Measurements from ENCODE around the gene C17orf107.

C17orf107 gene

DNA sequence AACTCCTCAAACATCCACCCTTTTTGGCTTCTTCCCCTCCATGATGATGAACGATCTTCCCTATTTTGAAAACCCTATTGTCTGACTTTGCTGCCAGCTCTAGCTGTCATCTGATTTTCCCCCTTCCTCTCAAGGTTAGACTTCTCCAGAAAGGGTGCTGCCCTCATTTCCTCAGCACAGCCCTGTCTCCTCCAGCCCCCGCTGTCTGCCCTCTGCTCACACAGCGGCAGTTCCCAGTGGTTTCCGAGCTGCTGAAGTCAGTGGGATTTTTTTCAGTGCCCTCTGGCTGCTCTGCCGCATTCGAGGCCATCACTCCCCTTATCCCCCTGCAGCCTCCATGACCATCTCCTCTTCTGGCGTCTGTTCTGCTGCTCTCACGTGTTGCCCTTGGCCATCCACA, 26.6 kb upstream of the C17orf107 start:
- no peak for DNase-seq (ENCODE audit: low read depth in 2 of 2)

DNA sequence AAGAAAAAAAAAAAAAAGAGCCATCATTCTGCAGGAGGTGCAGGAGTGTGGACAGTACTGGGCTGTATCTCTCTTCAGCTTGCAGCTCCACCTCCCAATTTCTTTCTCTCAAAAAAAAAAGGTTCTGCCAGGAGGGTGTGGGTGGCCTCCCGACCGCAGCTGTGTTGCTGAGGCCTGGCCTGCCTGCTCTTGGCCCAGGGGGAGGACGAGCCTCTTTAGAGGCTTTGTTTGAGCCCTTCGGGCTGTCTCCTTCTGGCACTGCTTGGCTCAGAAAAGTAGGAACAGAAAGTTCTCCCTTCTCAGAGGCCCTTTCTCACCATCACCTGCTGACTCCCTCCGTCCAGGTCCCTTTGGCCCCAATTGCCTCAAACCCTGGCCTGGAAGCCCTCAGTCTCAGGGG, 22.2 kb upstream of the C17orf107 start:
- no peak for DNase-seq (ENCODE audit: low read depth in 2 of 2)

DNA sequence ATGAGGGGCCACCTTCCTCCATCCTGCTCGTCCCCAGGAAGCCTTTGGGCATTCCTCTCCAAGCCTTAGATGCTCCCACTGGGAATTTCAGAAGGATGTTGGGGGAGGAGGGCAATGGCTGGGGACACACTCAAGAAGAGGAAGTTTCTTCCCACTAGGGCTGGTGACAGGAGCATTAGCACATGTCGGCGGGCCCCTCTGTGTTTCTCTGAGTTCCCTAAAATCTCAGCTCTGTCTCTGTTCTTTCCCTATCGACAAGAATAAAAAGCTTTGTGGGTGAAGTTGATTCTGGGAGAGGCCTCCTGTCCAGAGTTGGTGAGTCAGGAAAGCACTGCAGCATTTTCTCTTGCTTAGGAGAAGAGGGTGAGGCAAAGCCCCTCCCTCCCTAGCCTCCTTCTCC, 19.7 kb upstream of the C17orf107 start:
- no peak for DNase-seq (ENCODE audit: low read depth in 2 of 2)

DNA sequence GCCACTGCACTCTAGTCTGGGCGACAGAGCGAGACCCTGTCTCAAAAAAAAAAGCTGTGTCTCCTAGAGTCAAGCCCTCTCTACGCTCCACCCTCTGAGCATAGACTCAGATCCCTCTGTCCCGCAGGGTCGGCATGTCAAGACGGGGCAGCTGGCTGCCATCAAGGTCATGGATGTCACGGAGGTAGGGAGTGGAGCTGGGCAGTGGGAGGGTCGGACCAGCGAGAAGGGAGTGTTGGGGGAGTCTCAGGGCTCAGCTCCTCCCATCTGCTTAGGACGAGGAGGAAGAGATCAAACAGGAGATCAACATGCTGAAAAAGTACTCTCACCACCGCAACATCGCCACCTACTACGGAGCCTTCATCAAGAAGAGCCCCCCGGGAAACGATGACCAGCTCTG, 18.5 kb upstream of the C17orf107 start:
- DNase-seq (ENCODE audit: low read depth in 2 of 2) = no peak

DNA sequence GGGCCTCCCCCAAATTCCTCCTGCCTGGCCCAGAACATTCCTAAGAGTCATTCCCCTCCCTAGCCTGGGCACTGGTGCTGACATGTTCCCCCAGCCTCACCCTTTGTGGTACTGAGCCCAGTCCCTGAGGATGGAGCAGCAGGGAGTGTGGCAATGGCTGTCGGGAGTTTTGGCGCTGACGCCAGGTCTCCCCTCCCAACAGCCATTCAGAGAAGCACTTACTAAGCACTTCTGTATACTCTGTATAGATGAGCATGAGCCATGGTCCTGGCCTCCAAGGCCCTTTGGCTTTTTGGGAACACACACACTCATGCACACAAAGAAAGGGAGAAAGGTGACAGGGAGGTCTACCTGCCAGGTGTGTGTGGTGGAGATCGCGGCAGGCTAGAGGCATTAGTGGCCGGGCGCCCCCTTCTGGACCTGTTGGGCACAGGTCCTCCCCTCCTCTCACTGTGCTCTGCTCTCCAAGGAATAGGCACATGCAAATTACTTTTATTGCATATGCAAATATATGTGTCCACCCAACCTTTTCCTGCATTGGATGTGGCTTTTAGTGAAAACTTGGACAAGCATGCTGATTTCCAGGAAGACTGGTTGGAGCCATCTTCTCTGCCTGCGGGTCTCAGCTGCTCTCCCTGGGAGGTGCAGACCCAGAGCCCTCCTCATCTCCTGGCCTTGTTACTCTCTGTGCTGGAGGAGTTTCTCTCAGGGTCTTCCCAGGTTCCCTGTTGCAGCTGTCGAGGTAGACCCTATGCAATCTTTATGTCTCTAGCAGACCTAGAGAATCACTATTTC, 17.4 kb upstream of the C17orf107 start:
- peak; percentile 30 to 52 for DNase-seq (ENCODE audit: low read depth in 2 of 2)

DNA sequence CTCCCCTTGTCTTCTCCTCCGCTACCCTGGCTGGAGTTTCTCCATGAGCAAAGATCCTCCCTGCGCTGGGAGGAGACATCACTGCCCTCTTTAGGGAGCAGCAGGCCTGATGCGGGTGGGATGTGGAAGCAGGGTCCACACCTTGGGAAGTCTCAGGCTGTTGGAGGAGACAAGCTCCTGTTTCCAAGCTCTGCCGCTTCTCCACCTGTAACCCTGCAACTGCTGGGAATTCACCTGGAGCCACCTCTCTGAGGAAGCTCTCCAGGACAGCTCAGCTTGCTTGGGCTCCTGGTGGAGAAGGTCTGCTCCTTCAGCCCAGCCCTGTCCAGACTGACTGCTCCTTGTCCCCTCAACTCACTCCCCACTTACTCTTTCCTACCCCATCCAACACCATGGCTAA, 14.8 kb upstream of the C17orf107 start:
- DNase-seq (ENCODE audit: low read depth in 2 of 2) = no peak

DNA sequence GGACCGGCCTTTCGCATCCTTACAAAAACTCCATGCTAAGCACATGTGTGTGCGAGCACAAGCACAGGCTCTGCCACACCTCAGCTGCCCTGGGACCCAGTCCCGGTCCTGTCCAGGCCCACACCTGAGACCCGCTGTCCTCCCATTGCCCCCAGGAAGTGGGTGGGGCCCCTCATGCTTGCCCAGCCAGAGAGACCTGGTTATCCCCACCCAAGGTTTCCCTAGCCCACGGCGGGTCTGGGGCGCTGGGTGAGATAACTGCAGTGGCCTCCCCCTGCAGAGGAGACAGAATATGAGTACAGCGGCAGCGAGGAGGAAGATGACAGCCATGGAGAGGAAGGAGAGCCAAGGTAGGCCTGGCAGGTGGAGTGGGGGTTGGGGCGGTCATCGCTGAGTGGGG, 12.5 kb upstream of the C17orf107 start:
- DNase-seq (ENCODE audit: low read depth in 2 of 2) = no peak

DNA sequence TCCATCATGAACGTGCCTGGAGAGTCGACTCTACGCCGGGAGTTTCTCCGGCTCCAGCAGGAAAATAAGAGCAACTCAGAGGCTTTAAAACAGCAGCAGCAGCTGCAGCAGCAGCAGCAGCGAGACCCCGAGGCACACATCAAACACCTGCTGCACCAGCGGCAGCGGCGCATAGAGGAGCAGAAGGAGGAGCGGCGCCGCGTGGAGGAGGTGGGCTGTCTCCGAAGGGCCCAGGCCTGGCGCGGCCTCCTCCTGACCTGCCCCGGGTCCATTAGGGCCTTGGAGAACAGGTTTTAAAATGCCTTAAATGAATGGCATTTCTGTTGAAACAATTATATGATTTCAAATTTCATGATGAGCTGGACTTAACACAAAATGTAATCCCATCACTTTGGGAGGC, 11.8 kb upstream of the C17orf107 start:
- no peak for DNase-seq (ENCODE audit: low read depth in 2 of 2)

DNA sequence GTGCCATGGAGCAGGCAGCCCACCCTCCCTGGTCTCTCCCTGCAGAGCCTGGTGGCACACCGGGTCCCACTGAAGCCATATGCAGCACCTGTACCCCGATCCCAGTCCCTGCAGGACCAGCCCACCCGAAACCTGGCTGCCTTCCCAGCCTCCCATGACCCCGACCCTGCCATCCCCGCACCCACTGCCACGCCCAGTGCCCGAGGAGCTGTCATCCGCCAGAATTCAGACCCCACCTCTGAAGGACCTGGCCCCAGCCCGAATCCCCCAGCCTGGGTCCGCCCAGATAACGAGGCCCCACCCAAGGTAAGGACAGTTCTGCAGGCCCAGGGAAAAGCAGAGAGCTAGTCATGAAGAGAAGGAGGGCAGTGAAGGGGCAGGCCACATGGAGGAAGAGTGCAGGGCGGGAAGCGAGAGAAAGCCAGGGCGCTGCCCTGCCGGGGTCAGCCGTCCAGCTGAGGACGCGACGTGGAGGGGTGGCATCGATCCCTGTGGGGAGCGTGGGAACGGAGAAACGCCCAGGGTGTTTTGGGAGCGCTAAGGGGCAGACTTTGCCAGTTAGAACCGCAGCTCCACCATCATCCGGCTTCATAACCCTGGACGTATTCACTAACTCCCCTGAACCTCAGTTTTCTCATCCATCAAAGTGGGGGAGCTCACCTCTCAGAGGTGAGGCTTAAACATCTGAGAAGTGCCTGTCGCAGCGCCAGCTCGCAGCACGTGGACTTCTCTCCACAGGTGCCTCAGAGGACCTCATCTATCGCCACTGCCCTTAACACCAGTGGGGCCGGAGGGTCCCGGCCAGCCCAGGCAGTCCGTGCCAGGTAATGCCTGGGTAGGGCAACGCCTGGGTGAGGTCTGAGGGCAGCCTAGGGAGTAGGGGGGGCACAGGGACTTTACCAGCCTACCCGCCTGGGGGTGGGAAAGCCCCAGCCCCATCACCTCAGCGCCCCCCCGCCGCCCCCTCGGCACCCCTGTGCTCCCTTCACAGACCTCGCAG, 7.6 kb upstream of the C17orf107 start:
- DNase-seq (ENCODE audit: low read depth in 2 of 2) = no peak

DNA sequence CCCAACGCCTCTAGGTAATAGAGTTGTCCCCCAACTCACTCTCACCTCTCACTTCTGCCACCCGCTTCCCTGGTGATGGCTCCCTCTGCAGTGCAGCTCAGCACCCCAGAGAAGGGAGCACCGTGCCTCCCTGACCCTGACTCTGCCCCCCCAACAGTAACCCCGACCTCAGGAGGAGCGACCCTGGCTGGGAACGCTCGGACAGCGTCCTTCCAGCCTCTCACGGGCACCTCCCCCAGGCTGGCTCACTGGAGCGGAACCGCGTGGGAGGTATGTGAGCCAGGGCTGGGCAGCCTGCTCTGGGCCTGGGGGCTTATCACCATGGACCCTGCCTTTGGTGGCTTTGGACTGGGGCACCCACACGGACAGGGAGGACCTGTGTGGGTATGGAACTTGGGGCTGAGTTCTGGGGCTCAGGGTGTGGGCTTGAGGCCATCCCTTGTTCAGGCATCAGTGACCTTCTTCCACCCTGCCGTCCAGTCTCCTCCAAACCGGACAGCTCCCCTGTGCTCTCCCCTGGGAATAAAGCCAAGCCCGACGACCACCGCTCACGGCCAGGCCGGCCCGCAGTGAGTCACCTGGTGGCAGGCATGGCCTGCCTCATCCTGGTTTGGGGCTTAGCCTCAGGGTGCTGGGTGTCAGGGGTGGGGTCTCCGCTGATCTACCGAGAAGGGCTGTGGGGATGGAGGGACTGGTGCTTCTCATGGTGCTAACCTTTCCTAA, 6.7 kb upstream of the C17orf107 start:
- DNase-seq (ENCODE audit: low read depth in 2 of 2) = no peak

DNA sequence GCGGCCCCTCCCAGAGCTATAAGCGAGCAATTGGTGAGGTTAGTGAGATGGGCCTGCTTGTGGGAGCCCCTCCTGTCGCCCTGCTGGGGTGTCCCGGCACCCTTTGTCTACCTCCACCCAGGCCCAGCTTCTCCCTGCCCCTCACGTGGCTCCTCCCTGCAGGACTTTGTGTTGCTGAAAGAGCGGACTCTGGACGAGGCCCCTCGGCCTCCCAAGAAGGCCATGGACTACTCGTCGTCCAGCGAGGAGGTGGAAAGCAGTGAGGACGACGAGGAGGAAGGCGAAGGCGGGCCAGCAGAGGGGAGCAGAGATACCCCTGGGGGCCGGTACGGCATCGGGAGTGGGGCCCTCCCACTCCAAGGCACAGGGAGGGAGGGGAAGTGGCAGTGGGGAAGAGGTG, 6.1 kb upstream of the C17orf107 start:
- no peak for DNase-seq (ENCODE audit: low read depth in 2 of 2)

DNA sequence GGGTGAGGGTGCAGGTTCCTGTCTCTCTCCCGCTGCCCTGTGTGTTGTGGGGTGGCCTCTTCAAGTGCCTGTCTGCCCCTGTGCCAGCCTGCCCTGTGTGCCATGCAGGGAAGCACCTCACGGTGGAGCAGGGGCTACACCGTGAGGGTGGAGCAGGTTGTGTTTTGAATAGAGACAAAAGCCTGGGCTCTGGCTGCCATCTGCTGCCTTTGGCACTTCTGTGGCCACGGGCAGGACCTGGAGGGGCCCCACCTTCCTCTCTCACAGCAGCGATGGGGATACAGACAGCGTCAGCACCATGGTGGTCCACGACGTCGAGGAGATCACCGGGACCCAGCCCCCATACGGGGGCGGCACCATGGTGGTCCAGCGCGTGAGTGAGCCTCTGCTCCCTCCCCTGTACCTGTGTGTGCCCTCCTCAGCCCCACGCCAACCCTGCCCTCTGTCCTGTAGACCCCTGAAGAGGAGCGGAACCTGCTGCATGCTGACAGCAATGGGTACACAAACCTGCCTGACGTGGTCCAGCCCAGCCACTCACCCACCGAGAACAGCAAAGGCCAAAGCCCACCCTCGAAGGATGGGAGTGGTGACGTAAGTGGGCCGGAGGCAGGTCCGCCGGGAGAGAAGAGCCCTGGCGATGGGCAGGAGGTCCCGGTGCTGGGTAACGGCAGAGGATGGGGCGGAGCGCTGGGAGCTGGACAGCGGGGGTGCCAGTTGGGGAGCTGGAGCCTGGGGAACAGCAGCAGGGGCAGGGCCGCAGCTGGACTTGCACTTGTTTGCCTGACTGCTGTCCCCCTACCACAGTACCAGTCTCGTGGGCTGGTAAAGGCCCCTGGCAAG, 5.4 kb upstream of the C17orf107 start:
- DNase-seq (ENCODE audit: low read depth in 2 of 2) = no peak

DNA sequence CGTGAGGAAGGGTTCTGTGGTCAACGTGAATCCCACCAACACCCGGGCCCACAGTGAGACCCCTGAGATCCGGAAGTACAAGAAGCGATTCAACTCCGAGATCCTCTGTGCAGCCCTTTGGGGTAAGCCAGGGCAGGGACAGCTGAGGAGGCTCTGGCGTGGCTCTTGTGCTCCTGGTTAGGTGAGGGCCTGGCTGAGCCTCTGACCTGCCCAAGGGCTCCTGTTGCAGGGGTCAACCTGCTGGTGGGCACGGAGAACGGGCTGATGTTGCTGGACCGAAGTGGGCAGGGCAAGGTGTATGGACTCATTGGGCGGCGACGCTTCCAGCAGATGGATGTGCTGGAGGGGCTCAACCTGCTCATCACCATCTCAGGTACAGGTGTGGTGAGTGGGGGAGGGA, 4.2 kb upstream of the C17orf107 start:
- no peak for DNase-seq (ENCODE audit: low read depth in 2 of 2)

DNA sequence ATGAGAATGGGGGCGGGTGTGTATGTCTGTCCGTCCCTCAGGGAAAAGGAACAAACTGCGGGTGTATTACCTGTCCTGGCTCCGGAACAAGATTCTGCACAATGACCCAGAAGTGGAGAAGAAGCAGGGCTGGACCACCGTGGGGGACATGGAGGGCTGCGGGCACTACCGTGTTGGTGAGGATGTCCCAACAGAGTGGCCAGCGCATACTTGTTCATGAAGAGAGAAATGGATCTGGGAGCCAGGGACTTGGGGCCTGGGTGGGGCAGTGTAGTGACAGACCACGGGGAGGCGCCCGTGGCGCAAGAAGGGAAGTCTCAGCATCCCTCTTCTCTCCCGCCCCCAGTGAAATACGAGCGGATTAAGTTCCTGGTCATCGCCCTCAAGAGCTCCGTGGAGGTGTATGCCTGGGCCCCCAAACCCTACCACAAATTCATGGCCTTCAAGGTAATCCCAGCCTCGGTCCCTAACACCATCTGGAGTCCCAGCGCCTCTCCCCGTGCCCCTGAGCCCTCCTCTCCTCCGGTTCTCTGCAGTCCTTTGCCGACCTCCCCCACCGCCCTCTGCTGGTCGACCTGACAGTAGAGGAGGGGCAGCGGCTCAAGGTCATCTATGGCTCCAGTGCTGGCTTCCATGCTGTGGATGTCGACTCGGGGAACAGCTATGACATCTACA, 3.5 kb upstream of the C17orf107 start:
- no peak for DNase-seq (ENCODE audit: low read depth in 2 of 2)

DNA sequence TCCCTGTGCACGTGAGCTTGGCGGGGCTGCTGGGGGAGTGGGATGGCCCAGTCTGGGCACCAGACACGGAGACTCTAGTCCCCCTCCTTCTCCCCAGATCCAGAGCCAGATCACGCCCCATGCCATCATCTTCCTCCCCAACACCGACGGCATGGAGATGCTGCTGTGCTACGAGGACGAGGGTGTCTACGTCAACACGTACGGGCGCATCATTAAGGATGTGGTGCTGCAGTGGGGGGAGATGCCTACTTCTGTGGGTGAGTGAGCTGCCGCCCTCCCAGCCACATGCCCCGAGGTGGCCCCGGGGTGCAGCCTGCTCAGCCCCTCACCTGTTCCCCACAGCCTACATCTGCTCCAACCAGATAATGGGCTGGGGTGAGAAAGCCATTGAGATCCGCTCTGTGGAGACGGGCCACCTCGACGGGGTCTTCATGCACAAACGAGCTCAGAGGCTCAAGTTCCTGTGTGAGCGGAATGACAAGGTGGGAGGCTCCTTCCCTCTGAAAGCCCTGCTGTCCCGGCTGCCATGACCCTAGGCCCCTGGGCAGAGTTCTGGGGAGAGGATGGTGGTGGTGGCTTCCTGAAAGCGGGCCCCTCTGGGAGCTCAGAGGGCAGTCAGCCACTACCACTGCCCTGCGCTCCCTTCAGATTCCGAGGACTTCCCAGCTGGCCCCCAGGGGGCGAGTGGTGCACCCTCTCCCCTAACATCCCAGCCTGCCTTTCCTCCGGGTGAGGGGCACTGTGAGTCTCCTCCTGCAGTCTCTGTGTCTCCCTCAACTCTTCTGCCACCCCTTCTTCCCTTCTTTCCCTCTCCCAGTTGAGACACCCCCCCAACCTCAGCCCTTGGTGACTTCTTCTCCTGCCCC, 2.8 kb upstream of the C17orf107 start:
- no peak for DNase-seq (ENCODE audit: low read depth in 2 of 2)

DNA sequence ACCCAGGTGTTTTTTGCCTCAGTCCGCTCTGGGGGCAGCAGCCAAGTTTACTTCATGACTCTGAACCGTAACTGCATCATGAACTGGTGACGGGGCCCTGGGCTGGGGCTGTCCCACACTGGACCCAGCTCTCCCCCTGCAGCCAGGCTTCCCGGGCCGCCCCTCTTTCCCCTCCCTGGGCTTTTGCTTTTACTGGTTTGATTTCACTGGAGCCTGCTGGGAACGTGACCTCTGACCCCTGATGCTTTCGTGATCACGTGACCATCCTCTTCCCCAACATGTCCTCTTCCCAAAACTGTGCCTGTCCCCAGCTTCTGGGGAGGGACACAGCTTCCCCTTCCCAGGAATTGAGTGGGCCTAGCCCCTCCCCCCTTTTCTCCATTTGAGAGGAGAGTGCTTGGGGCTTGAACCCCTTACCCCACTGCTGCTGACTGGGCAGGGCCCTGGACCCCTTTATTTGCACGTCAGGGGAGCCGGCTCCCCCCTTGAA, 2.1 kb upstream of the C17orf107 start:
- DNase-seq (ENCODE audit: low read depth in 2 of 2) = no peak

DNA sequence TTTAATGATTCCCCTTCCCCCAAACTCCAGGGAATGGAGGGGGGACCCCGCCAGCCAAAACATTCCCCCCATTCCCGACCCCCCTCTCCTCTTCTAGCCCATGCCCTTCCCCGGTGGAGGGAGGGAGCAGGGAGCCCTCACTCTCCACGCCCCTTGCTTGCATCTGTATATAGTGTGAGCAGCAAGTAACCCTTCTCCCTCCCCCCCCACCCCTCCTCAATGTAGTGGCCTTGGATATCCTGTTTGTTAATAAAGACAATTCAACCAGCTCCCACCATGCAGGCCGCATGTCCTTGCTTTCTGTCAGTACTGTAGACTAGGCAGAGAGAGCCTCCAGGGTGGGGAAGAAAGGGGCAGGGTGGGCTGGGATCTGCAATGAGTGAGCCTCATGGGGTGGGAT, 1.6 kb upstream of the C17orf107 start:
- DNase-seq (ENCODE audit: low read depth in 2 of 2) = no peak

DNA sequence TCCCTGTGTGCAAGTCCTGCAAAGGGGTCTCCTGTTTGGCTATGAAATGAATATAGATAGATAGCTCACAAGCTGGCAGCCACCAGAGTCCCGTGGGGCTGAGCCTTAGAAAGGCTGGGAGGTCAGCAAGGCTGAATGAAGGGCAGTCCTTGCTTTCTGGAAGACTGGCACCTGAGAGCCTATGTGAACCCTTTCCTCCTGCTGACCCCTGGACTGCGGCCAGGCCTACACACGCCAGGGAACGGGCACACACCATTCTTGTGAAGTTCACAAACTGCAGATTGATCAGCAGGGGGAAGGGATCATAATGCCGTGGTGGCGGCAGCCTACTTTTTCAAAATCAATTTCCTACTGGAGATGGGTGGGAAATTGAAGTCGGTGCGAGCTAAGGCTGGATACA, 985 bp upstream of the C17orf107 start:
- no peak for DNase-seq (ENCODE audit: low read depth in 2 of 2)

DNA sequence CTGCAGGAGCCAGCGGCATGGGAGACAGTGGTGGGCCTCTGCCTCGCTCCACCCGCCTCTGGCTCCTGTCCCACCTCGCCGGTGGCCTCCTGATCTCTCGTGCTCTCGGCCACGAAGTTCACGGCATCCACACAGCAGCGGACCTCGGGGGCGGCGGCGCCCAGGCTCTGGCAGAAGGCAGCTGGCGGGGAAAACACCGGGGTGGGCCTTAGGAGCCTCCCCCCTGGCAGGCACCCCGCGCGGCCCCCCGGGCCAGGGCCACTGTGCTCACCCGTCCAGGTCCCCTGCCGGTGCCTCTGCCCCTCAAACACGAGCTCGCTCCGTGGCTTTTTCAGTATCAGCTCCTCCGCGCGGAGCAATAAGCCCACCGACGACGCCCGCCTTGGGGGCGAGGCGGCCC, 409 bp upstream of the C17orf107 start:
- DNase-seq (ENCODE audit: low read depth in 2 of 2) = no peak
